Astrocyte (in vitro differentiated cells and primary cell): Measurements from ENCODE around the gene NR4A3.

Experiments
- EZH2 ChIP-seq: IDR thresholded peaks from 2 replicates; pipeline ENCODE4 v1.6.1; 2012; ENCODE audit warnings: mild to moderate bottlenecking, low read length, inconsistent platforms; ENCODE audit not compliant: insufficient read depth
- TF ChIP-seq, protein P1 (sequence below): IDR thresholded peaks from 2 replicates; pipeline ENCODE4 v1.5.1; 2011; ENCODE audit warnings: low read depth, mild to moderate bottlenecking, inconsistent platforms, low read length, moderate library complexity; ENCODE audit not compliant: insufficient read depth

DNA sequence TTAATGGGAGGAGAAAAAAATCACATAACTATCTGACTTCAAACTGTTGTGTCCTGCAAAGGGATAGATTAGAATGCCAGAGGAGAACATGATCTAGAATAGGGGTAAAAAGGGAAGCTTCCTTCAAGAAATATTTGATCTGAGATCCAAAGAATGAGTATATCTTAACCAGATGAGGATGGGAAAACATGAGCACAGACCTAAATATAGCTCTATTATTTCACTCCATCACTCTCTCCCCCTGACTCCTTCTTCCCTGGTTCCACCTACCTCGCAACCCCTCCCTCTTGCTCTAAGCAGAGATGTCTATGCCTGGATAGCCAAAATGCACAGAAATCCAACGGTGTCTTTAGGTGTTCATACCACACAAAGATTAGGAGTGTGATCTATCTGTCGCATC is 36.4 kb downstream of the NR4A3 start:
- TF ChIP-seq, protein P1, sequence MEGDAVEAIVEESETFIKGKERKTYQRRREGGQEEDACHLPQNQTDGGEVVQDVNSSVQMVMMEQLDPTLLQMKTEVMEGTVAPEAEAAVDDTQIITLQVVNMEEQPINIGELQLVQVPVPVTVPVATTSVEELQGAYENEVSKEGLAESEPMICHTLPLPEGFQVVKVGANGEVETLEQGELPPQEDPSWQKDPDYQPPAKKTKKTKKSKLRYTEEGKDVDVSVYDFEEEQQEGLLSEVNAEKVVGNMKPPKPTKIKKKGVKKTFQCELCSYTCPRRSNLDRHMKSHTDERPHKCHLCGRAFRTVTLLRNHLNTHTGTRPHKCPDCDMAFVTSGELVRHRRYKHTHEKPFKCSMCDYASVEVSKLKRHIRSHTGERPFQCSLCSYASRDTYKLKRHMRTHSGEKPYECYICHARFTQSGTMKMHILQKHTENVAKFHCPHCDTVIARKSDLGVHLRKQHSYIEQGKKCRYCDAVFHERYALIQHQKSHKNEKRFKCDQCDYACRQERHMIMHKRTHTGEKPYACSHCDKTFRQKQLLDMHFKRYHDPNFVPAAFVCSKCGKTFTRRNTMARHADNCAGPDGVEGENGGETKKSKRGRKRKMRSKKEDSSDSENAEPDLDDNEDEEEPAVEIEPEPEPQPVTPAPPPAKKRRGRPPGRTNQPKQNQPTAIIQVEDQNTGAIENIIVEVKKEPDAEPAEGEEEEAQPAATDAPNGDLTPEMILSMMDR: no peak
- no peak for TF ChIP-seq EZH2
